ENCODE measurements around the gene NHERF1. TPM values are rescaled to one million over a fixed set of nuclear protein-coding genes. Genes with fewer than 3 reads are reported as not detected.

The NHERF1 gene
- total RNA-seq, 6 experiments from 2014 or later: 15.7 to 18.9 (median 17.5) TPM

DNA sequence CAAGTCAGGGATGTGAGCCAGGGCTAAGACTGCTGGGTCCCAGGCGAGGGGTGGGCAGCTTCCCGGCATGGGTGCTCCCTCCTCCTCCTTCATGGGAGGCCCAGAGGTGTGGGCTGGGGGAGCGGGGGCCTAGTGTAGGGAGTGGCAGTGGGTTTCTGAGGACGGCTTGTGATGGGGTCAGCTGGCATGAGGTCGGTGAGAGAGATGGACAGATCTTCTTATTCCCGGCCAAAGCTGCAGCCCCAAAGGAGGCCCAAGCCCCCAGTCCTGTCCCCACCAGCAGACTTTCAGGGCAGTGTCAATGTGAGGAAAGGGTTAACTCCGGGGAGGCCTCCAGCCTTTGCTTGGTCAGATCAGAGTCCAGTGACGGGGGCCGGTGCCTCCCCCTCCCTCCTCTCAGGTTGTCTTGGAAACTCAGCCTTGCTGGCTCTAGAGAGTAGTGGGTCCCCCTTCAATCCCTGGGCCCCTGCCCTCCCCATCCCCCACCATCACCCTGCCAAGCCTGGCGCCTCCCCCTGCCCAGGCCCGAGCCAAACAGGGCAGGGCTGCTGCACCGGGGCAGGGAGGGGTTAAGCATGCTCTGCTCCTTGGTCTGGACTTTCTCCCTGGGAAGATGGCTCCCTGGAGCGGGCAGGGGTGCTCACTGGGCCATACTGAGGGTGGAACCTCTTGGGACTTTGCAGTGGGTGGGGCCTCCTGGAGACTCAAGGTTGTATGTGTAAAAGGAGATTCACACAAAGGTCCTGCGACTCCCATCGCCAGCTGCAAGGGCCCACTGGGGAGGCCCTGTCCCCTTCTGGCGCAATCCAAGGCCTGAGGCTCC is 15.3 kb downstream of the NHERF1 start:
- TF ChIP-seq CTCF (IDR thresholded peaks at IDR 0.05): no peak
- H3K9me3 Mint-ChIP-seq: no peaks in the 10 kb centered on the region
- H3K4me1 Mint-ChIP-seq (ENCODE audit: low read depth): peaks cover 24% of the 10 kb centered on the region
- H3K4me3 Mint-ChIP-seq: no peak overlapping the region
- no peak for DNase-seq
- no peak overlapping the region for H3K27ac Mint-ChIP-seq
- H3K36me3 Mint-ChIP-seq (ENCODE audit: low read depth): no peaks in the 10 kb centered on the region
- no peaks in the 10 kb centered on the region for H3K27me3 Mint-ChIP-seq (ENCODE audit: insufficient read depth)

DNA sequence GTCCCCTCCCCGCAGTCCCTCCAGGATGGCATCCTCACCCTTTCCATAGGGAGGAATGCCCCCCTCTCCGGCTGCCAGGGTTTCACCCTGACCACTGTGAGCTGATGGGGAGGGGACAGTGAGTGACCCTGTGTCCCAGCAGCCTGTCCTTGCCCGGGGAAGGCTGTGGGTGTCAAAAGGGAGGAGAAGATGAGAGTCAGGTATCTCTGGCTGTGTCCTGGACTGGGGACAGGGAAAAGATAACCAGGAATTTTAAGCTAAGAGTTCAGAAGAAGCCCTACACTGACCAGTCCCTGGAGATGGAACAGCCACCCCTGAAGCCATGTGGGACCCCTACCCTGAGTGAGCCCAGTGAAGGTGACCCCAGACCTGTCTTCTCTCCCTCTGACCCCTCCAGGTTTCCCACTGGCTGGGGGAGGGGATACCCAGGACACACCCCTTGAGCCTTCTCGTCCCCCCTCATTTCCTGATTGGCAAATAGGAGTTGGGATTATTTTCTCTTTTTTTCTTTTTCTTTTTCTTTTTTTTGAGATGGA is 16.4 kb downstream of the NHERF1 start:
- Mint-ChIP-seq H3K9me3 (no peaks in the 10 kb centered on the region), H3K27ac (no peak overlapping the region), H3K4me1 (ENCODE audit: low read depth) (peaks cover 25% of the 10 kb centered on the region), H3K36me3 (ENCODE audit: low read depth) (no peaks in the 10 kb centered on the region), H3K27me3 (ENCODE audit: insufficient read depth) (no peaks in the 10 kb centered on the region), H3K4me3 (no peak overlapping the region)
- DNase-seq: no peak
- no peak for TF ChIP-seq CTCF (IDR thresholded peaks at IDR 0.05)

DNA sequence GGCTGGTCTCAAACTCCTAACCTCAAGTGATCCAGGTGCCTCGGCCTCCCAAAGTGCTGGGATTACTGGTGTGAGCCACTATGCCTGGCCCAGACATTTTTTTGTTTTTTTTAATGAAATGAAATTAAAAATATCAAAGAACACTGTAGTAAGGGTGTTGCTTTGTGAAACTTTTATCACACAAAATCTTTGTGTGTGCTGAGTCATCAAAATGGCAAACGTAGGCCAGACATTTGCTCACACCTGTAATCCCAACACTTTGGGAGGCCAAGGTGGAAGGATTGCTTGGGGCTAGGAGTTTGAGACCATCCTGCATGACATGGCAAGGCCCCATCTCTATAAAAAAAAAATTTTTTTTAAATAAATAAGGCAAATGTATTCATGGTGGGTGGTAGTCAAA is 18.0 kb downstream of the NHERF1 start:
- no peak overlapping the region for H3K27ac Mint-ChIP-seq
- no peak overlapping the region for H3K4me3 Mint-ChIP-seq
- no peaks in the 10 kb centered on the region for H3K36me3 Mint-ChIP-seq (ENCODE audit: low read depth)
- DNase-seq: no peak
- H3K9me3 Mint-ChIP-seq: no peaks in the 10 kb centered on the region
- no peak for TF ChIP-seq CTCF (IDR thresholded peaks at IDR 0.05)
- peaks cover 18% of the 10 kb centered on the region for H3K4me1 Mint-ChIP-seq (ENCODE audit: low read depth)
- H3K27me3 Mint-ChIP-seq (ENCODE audit: insufficient read depth): no peaks in the 10 kb centered on the region

GRCh38 chr17:74767111-74767516 is 18.7 kb downstream of the NHERF1 start:
- Mint-ChIP-seq H3K27ac (no peak overlapping the region), H3K27me3 (ENCODE audit: insufficient read depth) (no peaks in the 10 kb centered on the region), H3K9me3 (no peaks in the 10 kb centered on the region), H3K36me3 (ENCODE audit: low read depth) (no peaks in the 10 kb centered on the region; the same call in 1 of the 2 replicates), H3K4me1 (ENCODE audit: low read depth) (peaks cover 18% of the 10 kb centered on the region), H3K4me3 (no peak overlapping the region)
- no peak for TF ChIP-seq CTCF (IDR thresholded peaks at IDR 0.05)
- no peak for DNase-seq

- TF ChIP-seq CTCF (IDR thresholded peaks at IDR 0.05): no peak
- peak; percentile 62 for DNase-seq
- Mint-ChIP-seq H3K4me3 (peak overlapping the region; percentile 11), H3K36me3 (ENCODE audit: low read depth) (peaks cover 7% of the 10 kb centered on the region), H3K27ac (peak overlapping the region; percentile 93), H3K9me3 (no peaks in the 10 kb centered on the region), H3K27me3 (ENCODE audit: insufficient read depth) (no peaks in the 10 kb centered on the region), H3K4me1 (ENCODE audit: low read depth) (peaks cover 23% of the 10 kb centered on the region)
Measured at GRCh38 chr17:74768069-74768762, 19.8 kb downstream of the NHERF1 start.

Measured in HFFc6 (cell line).